CD4-positive, alpha-beta T cell (primary cell): ENCODE measurements around the gene KCNIP4. TPM values are rescaled to one million over a fixed set of nuclear protein-coding genes. Genes with fewer than 3 reads are reported as not detected.

ENCODE experiments used
- ATAC-seq: fragments of 200-7000 bp; cut with Tn5 transposase; one replicate; pipeline ENCODE4 v1.10.0; 2022; ENCODE audit warnings: mild to moderate bottlenecking; ENCODE audit not compliant: poor library complexity
- CTCF ChIA-PET: fragments of 350-600 bp; sonication (Branson Sonifier 250); formaldehyde crosslinking; loops from one replicate; lab custom pipeline; 2021; ENCODE audit warnings: antibody characterized with exemption, inconsistent platforms; lab: Charles Lee
- POLR2A ChIA-PET: fragments of 350-600 bp; sonication (Branson Sonifier 250); formaldehyde crosslinking; loops from one replicate; lab custom pipeline; 2021; ENCODE audit warnings: antibody characterized with exemption, inconsistent platforms; lab: Charles Lee
- DNase-seq, 14 experiments: peaks; one replicate each; pipeline ENCODE4 v3.0.0-alpha.2; 2013 to 2020; ENCODE audit warnings: mixed read lengths in 2 of 14
- H3K27ac ChIP-seq, 2 donors: one replicate each; pipeline versions ENCODE4 v1.5.1 to v1.7.0; 2013; ENCODE audit warnings: low read length in 2 of 2, low read depth in 1 of 2, mild to moderate bottlenecking in 1 of 2
- H3K27me3 ChIP-seq, 2 experiments: 1 replicate in 1 of 2; 2 replicates in 1 of 2; pipeline versions ENCODE4 v1.6.1 to v1.7.0; 2013; ENCODE audit warnings: low read length in 2 of 2, control low read depth in 1 of 2, mild to moderate bottlenecking in 1 of 2, moderate library complexity in 1 of 2; ENCODE audit not compliant: insufficient read depth in 2 of 2, control insufficient read depth in 1 of 2
- H3K36me3 ChIP-seq: one replicate; pipeline ENCODE4 v1.6.1; 2013; ENCODE audit warnings: low read length, control low read depth; ENCODE audit not compliant: insufficient read depth
- H3K4me1 ChIP-seq: one replicate; pipeline ENCODE4 v1.6.1; 2013; ENCODE audit warnings: low read length, control low read depth; ENCODE audit not compliant: insufficient read depth
- H3K4me3 ChIP-seq: one replicate; pipeline ENCODE4 v1.5.1; 2013; ENCODE audit warnings: mild to moderate bottlenecking, low read length, moderate library complexity
- H3K9me3 ChIP-seq, 2 experiments: 1 replicate in 1 of 2; 2 replicates in 1 of 2; pipeline versions ENCODE4 v1.6.1 to v1.7.0; 2013; ENCODE audit warnings: low read length in 2 of 2, mild to moderate bottlenecking in 2 of 2, control low read depth in 1 of 2, moderate library complexity in 1 of 2; ENCODE audit not compliant: control insufficient read depth in 1 of 2, insufficient read depth in 1 of 2
- H3K27ac Mint-ChIP-seq: one replicate; pipeline ENCODE4 v1.8.0; 2020; ENCODE audit warnings: mixed read lengths
- H3K27me3 Mint-ChIP-seq: one replicate; pipeline ENCODE4 v1.8.0; 2021; ENCODE audit warnings: mixed read lengths
- H3K36me3 Mint-ChIP-seq: one replicate; pipeline ENCODE4 v1.8.0; 2021; ENCODE audit warnings: low read depth, mixed read lengths
- H3K4me1 Mint-ChIP-seq: one replicate; pipeline ENCODE4 v1.8.0; 2021; ENCODE audit warnings: low read depth, mixed read lengths
- H3K4me3 Mint-ChIP-seq: one replicate; pipeline ENCODE4 v1.8.0; 2020; ENCODE audit warnings: mild to moderate bottlenecking, mixed read lengths
- H3K9me3 Mint-ChIP-seq: one replicate; pipeline ENCODE4 v1.8.0; 2020; ENCODE audit warnings: mixed read lengths
- CTCF ChIP-seq: fragments of 200-600 bp; IDR thresholded peaks from one replicate; pipeline ENCODE4 v1.8.0; 2022; ENCODE audit warnings: antibody characterized with exemption, mild to moderate bottlenecking
- intact Hi-C, 2 experiments: fragments of 100-400 bp; cut with DNase I in 1 of 2; cut with micrococcal nuclease in 1 of 2; formaldehyde crosslinking; loops; one replicate each; pipeline versions ENCODE4 v1.15.1 to v1.9.0; 2023 to 2025; cut with DNase I, micrococcal nuclease
- total RNA-seq, 174 experiments: library from RNA in 2 of 174; stranded (reverse) in 2 of 174; gene quantifications; one replicate each; pipeline ENCODE4 v1.2.3 and lab custom pipeline; 2021 to 2026

The KCNIP4 gene
- total RNA-seq, 2 experiments from 2014 or later, result not detected

DNA sequence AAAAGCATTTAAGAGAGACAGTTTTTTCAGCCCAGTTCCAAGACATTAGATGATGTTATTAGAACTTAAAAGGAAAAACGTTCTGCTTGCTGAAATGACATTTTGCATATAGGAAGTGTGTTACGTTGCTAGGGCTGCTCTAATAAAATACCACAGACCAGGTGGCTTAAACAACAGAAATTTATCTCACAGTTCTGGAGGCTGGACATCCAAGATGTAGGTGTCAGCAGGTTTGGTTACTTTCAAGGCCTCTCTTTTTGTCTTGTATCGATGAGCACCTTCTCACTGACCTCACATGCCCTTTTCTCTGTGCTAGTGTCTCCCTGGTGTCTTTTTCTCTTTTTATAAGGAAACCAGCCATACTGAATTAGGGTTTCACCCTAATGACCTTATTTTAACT lies 1043.6 kb downstream of the KCNIP4 start:
- Mint-ChIP-seq H3K36me3 (no peaks in the 10 kb centered on the region), H3K9me3 (peaks cover 5% of the 10 kb centered on the region), H3K4me1 (no peaks in the 10 kb centered on the region), H3K27ac (no peak overlapping the region), H3K4me3 (no peak overlapping the region), H3K27me3 (no peaks in the 10 kb centered on the region)
- Histone ChIP-seq H3K9me3 (peaks cover 0 to 9% of the 10 kb centered on the region in 2 experiments), H3K4me1 (no peaks in the 10 kb centered on the region), H3K4me3 (no peak overlapping the region), H3K36me3 (no peaks in the 10 kb centered on the region), H3K27ac (no peak overlapping the region), H3K27me3 (no peaks in the 10 kb centered on the region)
- ChIA-PET POLR2A (no interaction called here), CTCF (no interaction called here)
- ATAC-seq (no peak), DNase-seq (no peak)
- intact Hi-C loops, result no loop called here
- TF ChIP-seq CTCF, result no peak

DNA sequence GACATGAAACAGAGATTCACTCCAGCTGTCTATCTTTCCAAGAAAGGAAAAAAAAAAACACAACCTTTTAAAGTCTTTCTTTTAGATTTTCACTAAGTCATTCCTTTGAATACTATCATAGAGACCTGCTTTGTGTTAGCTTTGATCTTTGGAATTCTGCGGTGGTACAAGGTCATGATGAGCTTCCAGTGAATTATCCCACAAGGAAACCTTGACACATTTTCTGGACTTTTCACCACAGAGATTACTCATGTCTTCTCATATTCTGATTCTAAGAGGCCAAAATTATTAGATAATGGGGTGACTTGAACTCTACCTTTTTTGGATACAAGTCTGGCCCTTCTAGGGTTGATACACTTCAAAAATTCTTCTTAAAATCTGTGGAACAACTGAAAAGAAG lies 1046.7 kb downstream of the KCNIP4 start:
- Histone ChIP-seq H3K36me3 (no peaks in the 10 kb centered on the region), H3K4me1 (no peaks in the 10 kb centered on the region), H3K4me3 (no peak overlapping the region), H3K9me3 (no peaks in the 10 kb centered on the region), H3K27me3 (no peaks in the 10 kb centered on the region), H3K27ac (no peak overlapping the region)
- intact Hi-C loops, result no loop called here
- TF ChIP-seq CTCF, result no peak
- Mint-ChIP-seq H3K36me3 (no peaks in the 10 kb centered on the region), H3K9me3 (peaks cover 6% of the 10 kb centered on the region), H3K27me3 (no peaks in the 10 kb centered on the region), H3K27ac (no peak overlapping the region), H3K4me1 (no peaks in the 10 kb centered on the region), H3K4me3 (no peak overlapping the region)
- POLR2A ChIA-PET, result interaction anchor here (1.2 kb wide), 1 partner anchor 14 kb away, joined by 3 read pairs; no protein-coding TSS in a partner anchor
- no peak for DNase-seq
- ATAC-seq, result no peak
- CTCF ChIA-PET, result no interaction called here

DNA sequence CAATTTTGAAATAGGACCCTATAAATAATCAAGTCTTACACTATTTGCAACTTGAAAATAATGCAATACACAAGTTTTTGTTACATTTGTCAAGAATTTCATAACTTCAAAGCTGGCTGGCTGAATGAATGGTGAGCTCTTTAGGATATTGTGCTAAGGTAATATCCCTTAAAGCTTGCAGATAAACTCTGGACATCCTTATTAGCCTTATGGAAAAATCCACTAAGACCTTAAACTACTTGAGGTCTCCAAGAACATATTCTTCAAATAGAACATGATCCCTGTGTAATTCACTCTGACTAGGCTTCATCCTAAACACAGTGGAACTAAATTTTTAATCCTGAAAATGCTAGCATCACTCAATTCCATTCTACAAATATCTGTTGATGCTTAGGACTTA lies 1049.0 kb downstream of the KCNIP4 start:
- ChIA-PET POLR2A (no interaction called here), CTCF (no interaction called here)
- no peak for ATAC-seq
- Mint-ChIP-seq H3K4me3 (no peak overlapping the region), H3K4me1 (no peaks in the 10 kb centered on the region), H3K27me3 (no peaks in the 10 kb centered on the region), H3K36me3 (no peaks in the 10 kb centered on the region), H3K27ac (no peak overlapping the region), H3K9me3 (peaks cover 3% of the 10 kb centered on the region)
- no peaks in the 10 kb centered on the region for H3K4me1 ChIP-seq
- no peak for TF ChIP-seq CTCF
- H3K4me3 ChIP-seq, result no peak overlapping the region
- no peaks in the 10 kb centered on the region for H3K27me3 ChIP-seq
- DNase-seq, result no peak
- H3K36me3 ChIP-seq, result no peaks in the 10 kb centered on the region
- H3K27ac ChIP-seq, result no peak overlapping the region
- intact Hi-C loops, result no loop called here
- H3K9me3 ChIP-seq, result no peaks in the 10 kb centered on the region
